Osteocyte (in vitro differentiated cells): Measurements from ENCODE around the gene DACH1. TPM values are rescaled to one million over a fixed set of nuclear protein-coding genes. Genes with fewer than 3 reads are reported as not detected.

Experiments
- DNase-seq: peaks from one replicate; pipeline ENCODE4 v3.0.0; 2021; ENCODE audit warnings: mixed read lengths; ENCODE audit not compliant: unreplicated experiment; ENCODE audit errors: extremely low spot score
- H3K27ac Mint-ChIP-seq: one replicate; pipeline ENCODE4 v1.8.0; 2021; ENCODE audit warnings: mild to moderate bottlenecking, mixed read lengths; ENCODE audit not compliant: unreplicated experiment
- H3K27me3 Mint-ChIP-seq: one replicate; pipeline ENCODE4 v1.8.0; 2021; ENCODE audit warnings: mixed read lengths; ENCODE audit not compliant: unreplicated experiment
- H3K36me3 Mint-ChIP-seq: one replicate; pipeline ENCODE4 v1.8.0; 2021; ENCODE audit warnings: mixed read lengths; ENCODE audit not compliant: unreplicated experiment
- H3K4me1 Mint-ChIP-seq: one replicate; pipeline ENCODE4 v1.8.0; 2021; ENCODE audit warnings: mixed read lengths; ENCODE audit not compliant: unreplicated experiment
- H3K4me3 Mint-ChIP-seq: one replicate; pipeline ENCODE4 v1.8.0; 2021; ENCODE audit warnings: mild to moderate bottlenecking, moderate library complexity, mixed read lengths; ENCODE audit not compliant: unreplicated experiment
- H3K9me3 Mint-ChIP-seq: one replicate; pipeline ENCODE4 v1.8.0; 2021; ENCODE audit warnings: mixed read lengths; ENCODE audit not compliant: unreplicated experiment
- total RNA-seq: library from RNA; stranded (reverse); gene quantifications from 2 replicates; pipeline ENCODE4 v1.2.1, GENCODE V29; 2021
- TF ChIP-seq, protein P1 (sequence below): fragments of 200-600 bp; sonication (generic); IDR thresholded peaks from 2 replicates; pipeline ENCODE4 v1.5.0; 2021; ENCODE audit warnings: antibody characterized with exemption, mild to moderate bottlenecking, moderate library complexity

Gene DACH1
- total RNA-seq, 1 donor from 2014 or later, result 0.54 TPM

GRCh38 chr13:71457645-71458044, 409.4 kb downstream of the DACH1 start:
- no peak overlapping the region for H3K27ac Mint-ChIP-seq
- H3K27me3 Mint-ChIP-seq, result no peaks in the 10 kb centered on the region
- no peak for DNase-seq
- H3K9me3 Mint-ChIP-seq, result no peaks in the 10 kb centered on the region
- no peak overlapping the region for H3K4me3 Mint-ChIP-seq
- no peaks in the 10 kb centered on the region for H3K36me3 Mint-ChIP-seq
- H3K4me1 Mint-ChIP-seq, result no peaks in the 10 kb centered on the region
- TF ChIP-seq, protein P1, sequence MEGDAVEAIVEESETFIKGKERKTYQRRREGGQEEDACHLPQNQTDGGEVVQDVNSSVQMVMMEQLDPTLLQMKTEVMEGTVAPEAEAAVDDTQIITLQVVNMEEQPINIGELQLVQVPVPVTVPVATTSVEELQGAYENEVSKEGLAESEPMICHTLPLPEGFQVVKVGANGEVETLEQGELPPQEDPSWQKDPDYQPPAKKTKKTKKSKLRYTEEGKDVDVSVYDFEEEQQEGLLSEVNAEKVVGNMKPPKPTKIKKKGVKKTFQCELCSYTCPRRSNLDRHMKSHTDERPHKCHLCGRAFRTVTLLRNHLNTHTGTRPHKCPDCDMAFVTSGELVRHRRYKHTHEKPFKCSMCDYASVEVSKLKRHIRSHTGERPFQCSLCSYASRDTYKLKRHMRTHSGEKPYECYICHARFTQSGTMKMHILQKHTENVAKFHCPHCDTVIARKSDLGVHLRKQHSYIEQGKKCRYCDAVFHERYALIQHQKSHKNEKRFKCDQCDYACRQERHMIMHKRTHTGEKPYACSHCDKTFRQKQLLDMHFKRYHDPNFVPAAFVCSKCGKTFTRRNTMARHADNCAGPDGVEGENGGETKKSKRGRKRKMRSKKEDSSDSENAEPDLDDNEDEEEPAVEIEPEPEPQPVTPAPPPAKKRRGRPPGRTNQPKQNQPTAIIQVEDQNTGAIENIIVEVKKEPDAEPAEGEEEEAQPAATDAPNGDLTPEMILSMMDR, result no peak

DNA sequence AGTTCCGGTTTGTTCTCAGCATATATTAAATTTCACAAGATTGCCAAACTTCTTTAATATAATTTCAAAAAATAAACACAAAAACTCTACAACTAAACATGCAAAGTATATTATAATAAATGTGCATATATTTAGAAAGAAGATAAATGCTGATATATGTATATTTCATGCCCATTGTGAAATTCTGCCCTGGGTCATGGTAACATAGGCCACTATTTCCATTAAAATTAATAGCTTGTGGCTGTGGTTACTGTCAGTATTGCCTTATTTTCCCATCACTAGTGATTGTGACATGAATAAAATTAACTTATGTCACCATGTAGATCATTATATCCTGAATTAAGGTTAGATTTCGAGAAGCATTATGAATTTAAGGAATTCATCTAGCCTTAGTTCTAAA, 410.9 kb downstream of the DACH1 start:
- no peak for DNase-seq
- no peaks in the 10 kb centered on the region for H3K27me3 Mint-ChIP-seq
- TF ChIP-seq, protein P1, result no peak
- H3K27ac Mint-ChIP-seq, result no peak overlapping the region
- no peaks in the 10 kb centered on the region for H3K9me3 Mint-ChIP-seq
- no peaks in the 10 kb centered on the region for H3K4me1 Mint-ChIP-seq
- H3K4me3 Mint-ChIP-seq, result no peak overlapping the region
- no peaks in the 10 kb centered on the region for H3K36me3 Mint-ChIP-seq

DNA sequence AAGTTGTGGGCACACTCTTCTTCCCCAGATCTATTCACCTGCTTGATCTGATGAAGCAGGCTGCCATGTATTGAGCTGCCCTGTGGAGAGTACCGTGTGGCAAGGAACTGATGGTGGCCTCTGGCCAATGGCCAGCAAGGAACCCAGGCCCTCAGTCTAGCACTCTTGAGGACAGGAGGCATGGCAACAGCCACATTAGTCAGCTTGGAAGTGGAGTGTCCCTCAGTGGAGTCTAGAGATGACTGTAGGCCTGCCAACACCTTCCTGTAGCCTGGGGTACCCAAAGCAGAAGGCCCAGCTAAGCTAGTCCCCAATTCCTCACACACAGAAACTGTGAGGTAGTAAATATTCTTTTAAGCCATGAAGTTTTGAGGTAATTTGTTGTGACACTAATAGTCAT, 412.5 kb downstream of the DACH1 start:
- DNase-seq, result no peak
- H3K36me3 Mint-ChIP-seq, result no peaks in the 10 kb centered on the region
- no peak overlapping the region for H3K27ac Mint-ChIP-seq
- no peaks in the 10 kb centered on the region for H3K4me1 Mint-ChIP-seq
- TF ChIP-seq, protein P1, result no peak
- H3K27me3 Mint-ChIP-seq, result no peaks in the 10 kb centered on the region
- H3K4me3 Mint-ChIP-seq, result no peak overlapping the region
- H3K9me3 Mint-ChIP-seq, result no peaks in the 10 kb centered on the region

DNA sequence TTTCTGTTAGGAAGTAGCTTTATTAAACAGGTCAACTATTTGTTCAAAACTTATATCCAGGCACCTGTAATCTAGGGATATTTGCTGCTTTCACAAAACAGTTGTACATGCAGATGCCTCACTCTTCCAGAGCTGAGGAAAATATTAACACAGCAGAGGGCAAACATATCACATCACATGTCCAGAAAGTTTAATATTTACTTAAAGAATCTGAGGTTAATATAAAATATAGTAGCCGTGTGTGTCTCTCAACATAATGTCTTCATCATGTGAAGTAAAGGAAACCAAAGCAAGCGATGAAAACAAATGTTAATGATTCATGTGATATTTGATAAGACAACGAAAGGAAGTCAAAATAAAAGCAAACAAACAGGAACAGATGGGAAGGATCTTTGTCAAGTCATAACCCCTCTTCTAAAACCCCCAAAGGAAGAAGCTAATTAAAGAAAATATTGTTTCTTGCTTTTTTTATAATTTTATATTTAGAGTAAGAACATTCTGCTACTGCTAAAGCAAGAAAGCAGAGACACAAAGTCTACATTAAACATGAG, 418.8 kb downstream of the DACH1 start:
- no peak for DNase-seq
- no peaks in the 10 kb centered on the region for H3K27me3 Mint-ChIP-seq

GRCh38 chr13:71437704-71438103, 429.3 kb downstream of the DACH1 start:
- no peak for DNase-seq
- H3K36me3 Mint-ChIP-seq, result no peaks in the 10 kb centered on the region
- H3K9me3 Mint-ChIP-seq, result no peaks in the 10 kb centered on the region
- peaks cover 6% of the 10 kb centered on the region for H3K27me3 Mint-ChIP-seq
- H3K27ac Mint-ChIP-seq, result no peak overlapping the region
- H3K4me3 Mint-ChIP-seq, result no peak overlapping the region
- H3K4me1 Mint-ChIP-seq, result no peaks in the 10 kb centered on the region
- TF ChIP-seq, protein P1, result no peak

More for the DNA sequence above, 418.8 kb downstream of the DACH1 start:
- Mint-ChIP-seq H3K27ac (no peak overlapping the region), H3K4me1 (peaks cover 4% of the 10 kb centered on the region), H3K9me3 (no peaks in the 10 kb centered on the region), H3K36me3 (no peaks in the 10 kb centered on the region), H3K4me3 (no peak overlapping the region)
- TF ChIP-seq, protein P1, result no peak
